Ovary (tissue), 9 donors: ENCODE data around the gene MALRD1. TPM values are rescaled to one million over a fixed set of nuclear protein-coding genes. Genes with fewer than 3 reads are reported as not detected.
A peak's percentile ranks its signal among the peaks of the same experiment; 100 is the strongest.

Source experiments
- DNase-seq, 5 donors: peaks; one replicate each; pipeline ENCODE4 v3.0.0-alpha.2; 2019 to 2020
- H3K27ac ChIP-seq, 2 donors: fragments of 200-600 bp; one replicate each; pipeline versions ENCODE4 v1.5.1 to v1.8.0; 2019 to 2022
- H3K27me3 ChIP-seq: fragments of 200-600 bp; one replicate; pipeline ENCODE4 v1.8.0; 2022
- H3K36me3 ChIP-seq: fragments of 200-600 bp; sonication (generic); one replicate; pipeline ENCODE4 v1.5.1; 2019
- H3K4me1 ChIP-seq: one replicate; pipeline ENCODE4 v1.8.1; 2013; ENCODE audit warnings: mild to moderate bottlenecking, moderate library complexity; ENCODE audit not compliant: insufficient read depth
- H3K4me3 ChIP-seq: fragments of 200-600 bp; sonication (generic); one replicate; pipeline ENCODE4 v1.5.1; 2017
- H3K9me3 ChIP-seq, 2 donors: fragments of 200-600 bp in 1 of 2; sonication (generic) in 1 of 2; one replicate each; pipeline versions ENCODE4 v1.5.1 to v1.8.1; 2013 to 2019; ENCODE audit warnings: mild to moderate bottlenecking in 1 of 2, moderate library complexity in 1 of 2
- EP300 ChIP-seq: sonication (generic); formaldehyde crosslinking; IDR thresholded peaks from one replicate; pipeline ENCODE4 v1.6.1; 2017; ENCODE audit warnings: antibody characterized with exemption
- POLR2A ChIP-seq: fragments of 450-650 bp; IDR thresholded peaks from one replicate; pipeline ENCODE4 v1.6.1; 2017; ENCODE audit warnings: antibody characterized with exemption, mild to moderate bottlenecking, moderate library complexity
- WGBS, 3 donors: extraction: QIAGEN DNeasy Blood & Tissue Kit in 1 of 3; methylation state at CpG; one replicate each; pipeline versions ENCODE4 v1.1.5 to v1.1.7; 2013 to 2017; 5-methylcytosine and 5-hydroxymethylcytosine counted together
- intact Hi-C, 4 donors: fragments of 100-400 bp; cut with DNase I; formaldehyde crosslinking; loops; one replicate each; pipeline versions ENCODE4 v1.11.0 to v1.15.1; 2022 to 2023
- polyA plus RNA-seq, 2 donors: library from polyadenylated mRNA; stranded (reverse); fragments of 200-250 nt in 1 of 2; fragments of 350-450 nt in 1 of 2; fragmentation: Illumina TruSeq in 1 of 2; extraction: RNeasy Lipid Tissue Mini Kit (QIAGEN cat#74804) in 1 of 2; gene quantifications; one replicate each; pipeline ENCODE4 v1.2.3, GENCODE V29; 2013 to 2014
- total RNA-seq, 7 donors: library from RNA; depleted of rRNA in 2 of 7; stranded (reverse); fragments of >200 nt in 2 of 7; fragmentation: NEBNext Ultra II Directional in 3 of 7; extraction: Animal tissue kit (Norgen Biotek cat#: 25700) in 3 of 7; gene quantifications; one replicate each; pipeline versions ENCODE4 v1.1.0 to v1.2.4, GENCODE V29; 2016 to 2023
- TF ChIP-seq, protein P1 (sequence below), 3 donors: fragments of 450-650 bp in 2 of 3; fragments of 200-600 bp in 1 of 3; IDR thresholded peaks; one replicate each; pipeline versions ENCODE4 v1.5.1 to v1.8.0; 2016 to 2022; ENCODE audit warnings: antibody characterized with exemption in 3 of 3, mild to moderate bottlenecking in 1 of 3
- donor health status: DM: no; HTN: no; CAD: no; lungs with moderate emphysema.
- donor health status: DM: no; HTN: no; CAD: no.
- donor health status: Bipolar disorder and iron deficiency.
- donor health status: DM: yes; HTN: yes; CAD: no.
- donor health status: DM: no; HTN: no; CAD: no.
- donor health status: DM: yes; HTN: yes; CAD: no.

MALRD1 gene
- total and polyA plus RNA-seq, 9 donors, result 0.56 to 12.1 (median 1.9) TPM

DNA sequence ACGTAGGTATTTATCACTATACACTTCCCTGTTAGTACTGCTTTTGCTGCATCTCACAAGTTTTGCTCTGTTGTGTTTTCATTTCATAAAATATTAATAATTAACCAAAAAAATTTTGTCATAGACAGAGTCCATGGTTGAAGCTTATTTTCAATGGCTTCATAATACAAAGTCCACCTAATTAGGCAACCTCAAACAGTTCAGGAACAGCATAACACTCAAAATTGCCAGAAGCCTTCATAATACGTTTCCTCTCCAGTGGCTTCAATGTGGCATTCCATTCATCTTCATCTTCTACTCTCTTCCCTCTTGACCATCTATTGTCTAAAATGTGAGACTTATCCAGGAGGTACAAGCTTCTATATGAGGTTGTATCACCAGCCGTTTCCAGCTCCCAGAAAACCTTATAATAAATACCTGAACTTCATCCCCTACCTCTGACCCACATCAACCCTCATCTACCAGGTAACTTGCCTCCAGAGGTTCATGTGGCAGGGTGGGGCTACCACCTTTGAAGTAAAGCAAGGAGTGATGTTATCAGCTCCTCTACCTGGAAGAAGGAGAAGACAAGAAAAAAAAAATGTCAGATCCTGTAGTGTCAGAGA is 337.3 kb downstream of the MALRD1 start:
- Histone ChIP-seq H3K36me3 (no peaks in the 10 kb centered on the region), H3K27ac (no peak overlapping the region), H3K27me3 (no peaks in the 10 kb centered on the region), H3K4me1 (no peaks in the 10 kb centered on the region), H3K4me3 (no peak overlapping the region), H3K9me3 (no peaks in the 10 kb centered on the region)
- intact Hi-C loops, result no loop called here
- WGBS, 3 donors, result 78 to 82% (median 79%) methylated on average over 3 of the region's 3 CpGs
- TF ChIP-seq, protein P1, sequence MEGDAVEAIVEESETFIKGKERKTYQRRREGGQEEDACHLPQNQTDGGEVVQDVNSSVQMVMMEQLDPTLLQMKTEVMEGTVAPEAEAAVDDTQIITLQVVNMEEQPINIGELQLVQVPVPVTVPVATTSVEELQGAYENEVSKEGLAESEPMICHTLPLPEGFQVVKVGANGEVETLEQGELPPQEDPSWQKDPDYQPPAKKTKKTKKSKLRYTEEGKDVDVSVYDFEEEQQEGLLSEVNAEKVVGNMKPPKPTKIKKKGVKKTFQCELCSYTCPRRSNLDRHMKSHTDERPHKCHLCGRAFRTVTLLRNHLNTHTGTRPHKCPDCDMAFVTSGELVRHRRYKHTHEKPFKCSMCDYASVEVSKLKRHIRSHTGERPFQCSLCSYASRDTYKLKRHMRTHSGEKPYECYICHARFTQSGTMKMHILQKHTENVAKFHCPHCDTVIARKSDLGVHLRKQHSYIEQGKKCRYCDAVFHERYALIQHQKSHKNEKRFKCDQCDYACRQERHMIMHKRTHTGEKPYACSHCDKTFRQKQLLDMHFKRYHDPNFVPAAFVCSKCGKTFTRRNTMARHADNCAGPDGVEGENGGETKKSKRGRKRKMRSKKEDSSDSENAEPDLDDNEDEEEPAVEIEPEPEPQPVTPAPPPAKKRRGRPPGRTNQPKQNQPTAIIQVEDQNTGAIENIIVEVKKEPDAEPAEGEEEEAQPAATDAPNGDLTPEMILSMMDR (IDR thresholded peaks at IDR 0.05), result no peak
- TF ChIP-seq POLR2A (no peak), EP300 (no peak)
- no peak for DNase-seq

DNA sequence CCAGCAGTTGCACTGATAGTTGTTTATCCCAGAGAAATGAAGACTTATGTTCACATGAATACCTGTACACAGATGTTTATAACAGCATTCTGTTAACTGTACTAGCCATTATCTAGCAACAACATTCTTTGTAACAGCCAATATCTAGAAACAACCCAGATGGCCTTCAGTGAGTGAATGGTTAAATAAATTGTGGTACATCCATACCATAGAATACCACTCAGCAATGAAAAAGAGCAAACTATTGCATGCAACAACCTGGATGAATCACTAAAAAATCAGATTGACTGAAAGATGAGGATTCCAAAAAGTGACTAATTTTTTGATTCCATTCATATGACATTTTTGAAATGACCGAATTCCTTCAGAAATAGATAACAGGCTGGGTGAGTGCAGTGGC is 360.3 kb downstream of the MALRD1 start:
- no peak for DNase-seq
- WGBS, 3 donors, result 91 to 97% (median 94%) methylated on average over 1 of the region's 1 CpG
- TF ChIP-seq EP300 (no peak), POLR2A (no peak)
- TF ChIP-seq, protein P1 (IDR thresholded peaks at IDR 0.05), result no peak
- Histone ChIP-seq H3K27me3 (no peaks in the 10 kb centered on the region), H3K27ac (no peak overlapping the region), H3K36me3 (no peaks in the 10 kb centered on the region), H3K4me3 (no peak overlapping the region), H3K9me3 (no peaks in the 10 kb centered on the region), H3K4me1 (no peaks in the 10 kb centered on the region)
- intact Hi-C loops, result no loop called here

DNA sequence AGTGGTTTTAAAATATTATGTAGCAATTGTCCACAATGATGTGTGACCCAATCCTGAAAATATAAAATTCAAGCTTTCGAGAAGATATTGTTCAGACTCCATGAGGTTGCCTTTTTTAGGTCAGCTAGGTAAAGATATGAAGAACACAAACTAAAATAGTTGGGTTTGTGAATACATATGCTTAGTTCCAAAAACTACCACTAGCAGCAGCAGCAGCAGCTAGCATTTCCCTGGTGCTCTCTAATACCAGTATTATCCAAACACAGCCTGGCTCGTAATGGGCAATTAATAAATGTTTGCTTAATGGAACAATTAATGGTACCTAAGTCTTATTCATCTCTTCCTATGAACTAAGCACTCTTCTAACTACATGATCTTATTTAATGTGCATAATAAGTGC is 362.5 kb downstream of the MALRD1 start:
- no peaks in the 10 kb centered on the region for H3K27me3 ChIP-seq
- H3K27ac ChIP-seq, result no peak overlapping the region
- TF ChIP-seq EP300 (no peak), POLR2A (no peak)
- TF ChIP-seq, protein P1 (IDR thresholded peaks at IDR 0.05), result no peak
- 65 to 79% (median 69%) methylated on average over 2 of the region's 2 CpGs for WGBS, 3 donors
- no peaks in the 10 kb centered on the region for H3K4me1 ChIP-seq
- H3K4me3 ChIP-seq, result no peak overlapping the region
- no peak for DNase-seq
- H3K36me3 ChIP-seq, result no peaks in the 10 kb centered on the region
- intact Hi-C loops, result no loop called here
- H3K9me3 ChIP-seq, result no peaks in the 10 kb centered on the region

DNA sequence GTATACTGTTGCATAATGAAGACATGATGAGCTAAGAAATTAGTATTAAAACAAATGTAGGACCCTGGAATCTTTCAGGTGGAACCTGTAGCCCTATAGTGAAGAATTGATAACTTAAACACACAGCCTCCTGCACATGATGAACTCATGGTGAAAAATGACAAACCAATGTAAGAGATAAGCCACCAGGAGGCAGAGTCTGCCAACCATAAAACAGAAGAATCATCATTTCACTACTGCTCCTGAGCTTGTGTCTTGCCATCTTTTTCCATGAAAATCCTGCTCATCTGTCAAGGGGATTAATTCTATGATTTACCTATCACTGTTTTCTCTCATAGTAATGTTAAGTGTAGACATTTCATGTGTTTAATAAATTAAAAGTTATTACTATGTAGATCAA is 363.9 kb downstream of the MALRD1 start:
- intact Hi-C loops, result no loop called here
- H3K27me3 ChIP-seq, result no peaks in the 10 kb centered on the region
- H3K36me3 ChIP-seq, result no peaks in the 10 kb centered on the region
- DNase-seq, result no peak
- H3K4me3 ChIP-seq, result no peak overlapping the region
- no peaks in the 10 kb centered on the region for H3K9me3 ChIP-seq
- TF ChIP-seq POLR2A (no peak), EP300 (no peak)
- TF ChIP-seq, protein P1 (IDR thresholded peaks at IDR 0.05), result peak in 2 of 3 donors; percentile 15 to 31
- no peaks in the 10 kb centered on the region for H3K4me1 ChIP-seq
- H3K27ac ChIP-seq, result no peak overlapping the region
